ENCODE measurements around the gene COL18A1. TPM values are rescaled to one million over a fixed set of nuclear protein-coding genes. Genes with fewer than 3 reads are reported as not detected.

COL18A1 gene
- total RNA-seq, 1 experiment from 2014 or later: 3.3 TPM

- intact Hi-C loops (cut with micrococcal nuclease; ENCODE audit: unreplicated experiment): no loop called here
- BruUV-seq (replicated peaks): no TSS peak
- TF ChIP-seq, protein P1, sequence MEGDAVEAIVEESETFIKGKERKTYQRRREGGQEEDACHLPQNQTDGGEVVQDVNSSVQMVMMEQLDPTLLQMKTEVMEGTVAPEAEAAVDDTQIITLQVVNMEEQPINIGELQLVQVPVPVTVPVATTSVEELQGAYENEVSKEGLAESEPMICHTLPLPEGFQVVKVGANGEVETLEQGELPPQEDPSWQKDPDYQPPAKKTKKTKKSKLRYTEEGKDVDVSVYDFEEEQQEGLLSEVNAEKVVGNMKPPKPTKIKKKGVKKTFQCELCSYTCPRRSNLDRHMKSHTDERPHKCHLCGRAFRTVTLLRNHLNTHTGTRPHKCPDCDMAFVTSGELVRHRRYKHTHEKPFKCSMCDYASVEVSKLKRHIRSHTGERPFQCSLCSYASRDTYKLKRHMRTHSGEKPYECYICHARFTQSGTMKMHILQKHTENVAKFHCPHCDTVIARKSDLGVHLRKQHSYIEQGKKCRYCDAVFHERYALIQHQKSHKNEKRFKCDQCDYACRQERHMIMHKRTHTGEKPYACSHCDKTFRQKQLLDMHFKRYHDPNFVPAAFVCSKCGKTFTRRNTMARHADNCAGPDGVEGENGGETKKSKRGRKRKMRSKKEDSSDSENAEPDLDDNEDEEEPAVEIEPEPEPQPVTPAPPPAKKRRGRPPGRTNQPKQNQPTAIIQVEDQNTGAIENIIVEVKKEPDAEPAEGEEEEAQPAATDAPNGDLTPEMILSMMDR (conservative IDR thresholded peaks at IDR 0.05; ENCODE audit: low read depth, low read length): no peak
- TF ChIP-seq EZH2 (IDR thresholded peaks at IDR 0.05; ENCODE audit: borderline replicate concordance, low read depth, low read length, poor library complexity, severe bottlenecking): no peak
- H3K27me3 ChIP-seq (replicated peaks; ENCODE audit: insufficient read depth, low read depth, low read length, poor library complexity): no peaks in the 10 kb centered on the region
- no peaks in the 10 kb centered on the region for H3K4me1 ChIP-seq (ENCODE audit: insufficient read depth, low read length, poor library complexity, severe bottlenecking)
- no peak overlapping the region for H3K27ac ChIP-seq (ENCODE audit: low read depth, low read length, poor library complexity, severe bottlenecking)
- H3K9me3 ChIP-seq (ENCODE audit: low read depth, low read length, poor library complexity, severe bottlenecking): no peaks in the 10 kb centered on the region
- H3K4me3 ChIP-seq (ENCODE audit: low read depth, low read length, poor library complexity, severe bottlenecking): no peak overlapping the region
- DNase-seq (ENCODE audit: low spot score): no peak
- ChIA-PET CTCF (no interaction called here), POLR2A (ENCODE audit: low non-redundant PET) (interaction anchor here (0.6 kb wide), 1 partner anchor 10 kb away, joined by 3 read pairs; no protein-coding TSS in a partner anchor)
- H3K36me3 ChIP-seq (ENCODE audit: insufficient read depth, low read length, poor library complexity, severe bottlenecking): no peaks in the 10 kb centered on the region
Observed at GRCh38 chr21:45494135-45494850, 89.3 kb downstream of the COL18A1 start.

GRCh38 chr21:45494851-45495680 lies 90.1 kb downstream of the COL18A1 start:
- intact Hi-C loops (cut with micrococcal nuclease; ENCODE audit: unreplicated experiment): no loop called here
- no peaks in the 10 kb centered on the region for H3K27me3 ChIP-seq (replicated peaks; ENCODE audit: insufficient read depth, low read depth, low read length, poor library complexity)
- H3K9me3 ChIP-seq (ENCODE audit: low read depth, low read length, poor library complexity, severe bottlenecking): no peaks in the 10 kb centered on the region
- H3K27ac ChIP-seq (ENCODE audit: low read depth, low read length, poor library complexity, severe bottlenecking): no peak overlapping the region
- TF ChIP-seq, protein P1 (conservative IDR thresholded peaks at IDR 0.05; ENCODE audit: low read depth, low read length): no peak
- no peak for TF ChIP-seq EZH2 (IDR thresholded peaks at IDR 0.05; ENCODE audit: borderline replicate concordance, low read depth, low read length, poor library complexity, severe bottlenecking)
- no peaks in the 10 kb centered on the region for H3K36me3 ChIP-seq (ENCODE audit: insufficient read depth, low read length, poor library complexity, severe bottlenecking)
- no peak for DNase-seq (ENCODE audit: low spot score)
- no peaks in the 10 kb centered on the region for H3K4me1 ChIP-seq (ENCODE audit: insufficient read depth, low read length, poor library complexity, severe bottlenecking)
- ChIA-PET POLR2A (ENCODE audit: low non-redundant PET) (interaction anchor here (0.6 kb wide), 1 partner anchor 9 kb away, joined by 3 read pairs; no protein-coding TSS in a partner anchor), CTCF (no interaction called here)
- no peak overlapping the region for H3K4me3 ChIP-seq (ENCODE audit: low read depth, low read length, poor library complexity, severe bottlenecking)
- no TSS peak for BruUV-seq (replicated peaks)

DNA sequence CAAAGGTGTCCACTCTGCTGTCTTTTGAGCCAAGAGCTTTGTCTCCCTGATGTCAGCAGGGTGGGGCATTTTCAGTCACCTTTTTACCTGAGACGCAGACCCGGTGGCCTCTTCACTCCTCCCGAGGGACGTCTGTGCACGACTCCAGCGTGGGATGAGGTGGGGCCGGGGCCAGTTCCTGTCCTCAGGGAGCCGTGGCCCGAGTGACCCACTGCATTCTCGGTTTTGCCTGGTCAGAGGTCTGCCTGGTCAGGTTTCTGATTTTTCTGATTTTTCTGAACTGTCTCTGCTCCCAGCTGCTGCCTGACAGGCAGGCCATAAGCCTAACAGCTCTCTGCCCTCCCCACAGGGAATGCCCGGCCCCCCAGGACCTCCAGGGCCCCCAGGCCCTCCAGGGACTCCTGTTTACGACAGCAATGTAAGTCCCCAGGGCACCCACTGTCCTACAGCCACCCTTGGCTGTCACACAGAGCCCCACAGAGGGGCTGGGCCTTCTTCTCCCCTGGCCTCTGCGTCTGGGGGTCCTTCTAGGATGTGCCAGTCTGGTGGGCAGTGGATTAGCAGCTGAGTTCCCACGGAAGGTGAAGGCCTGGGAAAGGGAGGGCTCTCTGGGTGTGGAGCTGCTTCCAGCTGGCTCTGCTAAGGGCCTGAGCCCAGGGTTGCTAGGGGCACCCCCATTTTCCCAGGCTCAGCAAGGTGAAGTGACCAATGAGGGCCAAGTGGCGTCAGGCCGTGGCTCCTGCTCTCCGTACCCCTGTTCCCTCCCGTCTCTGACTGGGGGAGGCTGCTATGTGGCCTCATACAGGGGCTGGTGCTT lies 91.4 kb downstream of the COL18A1 start:
- BruUV-seq (replicated peaks): no TSS peak
- H3K36me3 ChIP-seq (ENCODE audit: insufficient read depth, low read length, poor library complexity, severe bottlenecking): no peaks in the 10 kb centered on the region
- no peak overlapping the region for H3K4me3 ChIP-seq (ENCODE audit: low read depth, low read length, poor library complexity, severe bottlenecking)
- no peaks in the 10 kb centered on the region for H3K27me3 ChIP-seq (replicated peaks; ENCODE audit: insufficient read depth, low read depth, low read length, poor library complexity)
- TF ChIP-seq EZH2 (IDR thresholded peaks at IDR 0.05; ENCODE audit: borderline replicate concordance, low read depth, low read length, poor library complexity, severe bottlenecking): no peak
- TF ChIP-seq, protein P1 (conservative IDR thresholded peaks at IDR 0.05; ENCODE audit: low read depth, low read length): no peak
- H3K4me1 ChIP-seq (ENCODE audit: insufficient read depth, low read length, poor library complexity, severe bottlenecking): no peaks in the 10 kb centered on the region
- POLR2A ChIA-PET (ENCODE audit: low non-redundant PET): no interaction called here
- intact Hi-C loops (cut with micrococcal nuclease; ENCODE audit: unreplicated experiment): no loop called here
- CTCF ChIA-PET: no interaction called here
- H3K27ac ChIP-seq (ENCODE audit: low read depth, low read length, poor library complexity, severe bottlenecking): no peak overlapping the region
- DNase-seq (ENCODE audit: low spot score): no peak
- H3K9me3 ChIP-seq (ENCODE audit: low read depth, low read length, poor library complexity, severe bottlenecking): no peaks in the 10 kb centered on the region
